Tibial nerve (tissue), 4 donors: Measurements from ENCODE around the gene CTNNA2.

ENCODE experiments used
- EP300 ChIP-seq, 2 donors: sonication (generic); formaldehyde crosslinking; IDR thresholded peaks; one replicate each; pipeline ENCODE4 v1.6.1; 2017; ENCODE audit warnings: antibody characterized with exemption in 2 of 2, mild to moderate bottlenecking in 1 of 2
- POLR2A ChIP-seq, 2 donors: fragments of 450-650 bp; IDR thresholded peaks; one replicate each; pipeline ENCODE4 v1.6.1; 2017; ENCODE audit warnings: antibody characterized with exemption in 2 of 2, mild to moderate bottlenecking in 2 of 2, moderate library complexity in 2 of 2
- TF ChIP-seq, protein P1 (sequence below), 5 experiments: fragments of 200-600 bp in 3 of 5; fragments of 450-650 bp in 2 of 5; sonication (generic) in 3 of 5; IDR thresholded peaks; one replicate each; pipeline ENCODE4 v1.5.1; 2016 to 2019; ENCODE audit warnings: antibody characterized with exemption in 5 of 5, mild to moderate bottlenecking in 3 of 5, moderate library complexity in 2 of 5

DNA sequence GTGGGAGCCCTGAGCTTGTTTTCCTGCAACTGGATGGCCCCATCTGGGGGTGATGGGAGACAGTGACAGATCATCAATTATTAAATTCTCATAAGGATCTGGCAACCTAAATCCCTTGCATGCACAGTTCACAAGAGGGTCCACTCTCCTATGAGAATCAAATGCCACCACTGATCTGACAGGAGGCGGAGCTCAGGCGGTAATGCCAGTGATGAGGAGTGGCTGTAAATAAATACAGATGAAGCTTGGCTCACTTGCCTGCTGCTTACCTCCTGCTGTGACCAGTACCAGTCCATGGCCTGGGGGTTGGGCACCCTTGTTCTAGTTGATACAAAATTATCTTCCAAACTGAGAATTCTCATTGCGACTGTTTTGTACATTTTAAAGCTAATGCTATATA is 258.6 kb downstream of the CTNNA2 start:
- TF ChIP-seq, protein P1, sequence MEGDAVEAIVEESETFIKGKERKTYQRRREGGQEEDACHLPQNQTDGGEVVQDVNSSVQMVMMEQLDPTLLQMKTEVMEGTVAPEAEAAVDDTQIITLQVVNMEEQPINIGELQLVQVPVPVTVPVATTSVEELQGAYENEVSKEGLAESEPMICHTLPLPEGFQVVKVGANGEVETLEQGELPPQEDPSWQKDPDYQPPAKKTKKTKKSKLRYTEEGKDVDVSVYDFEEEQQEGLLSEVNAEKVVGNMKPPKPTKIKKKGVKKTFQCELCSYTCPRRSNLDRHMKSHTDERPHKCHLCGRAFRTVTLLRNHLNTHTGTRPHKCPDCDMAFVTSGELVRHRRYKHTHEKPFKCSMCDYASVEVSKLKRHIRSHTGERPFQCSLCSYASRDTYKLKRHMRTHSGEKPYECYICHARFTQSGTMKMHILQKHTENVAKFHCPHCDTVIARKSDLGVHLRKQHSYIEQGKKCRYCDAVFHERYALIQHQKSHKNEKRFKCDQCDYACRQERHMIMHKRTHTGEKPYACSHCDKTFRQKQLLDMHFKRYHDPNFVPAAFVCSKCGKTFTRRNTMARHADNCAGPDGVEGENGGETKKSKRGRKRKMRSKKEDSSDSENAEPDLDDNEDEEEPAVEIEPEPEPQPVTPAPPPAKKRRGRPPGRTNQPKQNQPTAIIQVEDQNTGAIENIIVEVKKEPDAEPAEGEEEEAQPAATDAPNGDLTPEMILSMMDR (IDR thresholded peaks at IDR 0.05): no peak
- TF ChIP-seq POLR2A (IDR thresholded peaks at IDR 0.05) (no peak), EP300 (IDR thresholded peaks at IDR 0.05) (no peak)
